HepG2 (cell line): ENCODE measurements around the gene CCDC106.

Experiments used
- EZH2 ChIP-seq: conservative IDR thresholded peaks from 2 replicates; pipeline ENCODE4 v1.6.1; 2012; ENCODE audit warnings: mild to moderate bottlenecking, low read depth, low read length, moderate library complexity
- GLI4 ChIP-seq: sonication (generic); formaldehyde crosslinking; IDR thresholded peaks from 2 replicates; pipeline ENCODE4 v1.5.1; 2020; ENCODE audit warnings: missing genetic modification reagents, mild to moderate bottlenecking, moderate library complexity, borderline replicate concordance
- HNF4G ChIP-seq, 2 experiments: sonication (generic) in 1 of 2; formaldehyde crosslinking in 1 of 2; IDR thresholded peaks; 2 replicates each; pipeline versions ENCODE4 v1.4.0 to v1.6.1; 2011 to 2020; ENCODE audit warnings: borderline replicate concordance in 2 of 2, low read depth in 2 of 2, mild to moderate bottlenecking in 2 of 2, low read length in 1 of 2, missing genetic modification reagents in 1 of 2, moderate library complexity in 1 of 2
- HNRNPUL1 ChIP-seq: fragments of 200-400 bp; formaldehyde crosslinking; IDR thresholded peaks from 2 replicates; pipeline ENCODE4 v1.6.1; 2017; ENCODE audit warnings: low read depth, mild to moderate bottlenecking, low read length, moderate library complexity
- IKZF1 ChIP-seq: fragments of 450-650 bp; IDR thresholded peaks from 2 replicates; pipeline ENCODE4 v1.7.1; 2016
- JUND ChIP-seq: sonication (generic); formaldehyde crosslinking; IDR thresholded peaks from 2 replicates; pipeline ENCODE4 v1.8.0; 2022; ENCODE audit warnings: mild to moderate bottlenecking, missing genetic modification reagents
- KAT8 ChIP-seq: IDR thresholded peaks from 2 replicates; pipeline ENCODE4 v1.6.1; 2016; ENCODE audit warnings: missing genetic modification reagents, missing compliant biosample characterization
- NPAS2 ChIP-seq: sonication (generic); formaldehyde crosslinking; IDR thresholded peaks from 2 replicates; pipeline ENCODE4 v1.8.0; 2022; ENCODE audit warnings: mild to moderate bottlenecking, missing genetic modification reagents, borderline replicate concordance
- POLR2A ChIP-seq, 2 experiments: IDR thresholded peaks; 2 replicates each; pipeline ENCODE4 v1.6.1; 2011; ENCODE audit warnings: low read depth in 2 of 2, low read length in 2 of 2, mild to moderate bottlenecking in 1 of 2, moderate library complexity in 1 of 2; ENCODE audit not compliant: insufficient read depth in 1 of 2
- ZNF629 ChIP-seq: sonication (generic); formaldehyde crosslinking; conservative IDR thresholded peaks from 2 replicates; pipeline ENCODE4 v1.5.0; 2020; ENCODE audit warnings: missing genetic modification reagents
- TF ChIP-seq, protein P1 (sequence below): sonication (generic); formaldehyde crosslinking; IDR thresholded peaks from 2 replicates; pipeline ENCODE4 v1.8.0; 2022; ENCODE audit warnings: missing genetic modification reagents, mild to moderate bottlenecking, borderline replicate concordance
- TF ChIP-seq, protein P2 (sequence below): sonication (generic); formaldehyde crosslinking; IDR thresholded peaks from 2 replicates; pipeline ENCODE4 v1.5.0; 2020; ENCODE audit warnings: mild to moderate bottlenecking, missing genetic modification reagents, moderate library complexity
- TF ChIP-seq, protein P3 (sequence below): sonication (generic); formaldehyde crosslinking; conservative IDR thresholded peaks from 2 replicates; pipeline ENCODE4 v1.4.0; 2020; ENCODE audit warnings: missing genetic modification reagents

DNA sequence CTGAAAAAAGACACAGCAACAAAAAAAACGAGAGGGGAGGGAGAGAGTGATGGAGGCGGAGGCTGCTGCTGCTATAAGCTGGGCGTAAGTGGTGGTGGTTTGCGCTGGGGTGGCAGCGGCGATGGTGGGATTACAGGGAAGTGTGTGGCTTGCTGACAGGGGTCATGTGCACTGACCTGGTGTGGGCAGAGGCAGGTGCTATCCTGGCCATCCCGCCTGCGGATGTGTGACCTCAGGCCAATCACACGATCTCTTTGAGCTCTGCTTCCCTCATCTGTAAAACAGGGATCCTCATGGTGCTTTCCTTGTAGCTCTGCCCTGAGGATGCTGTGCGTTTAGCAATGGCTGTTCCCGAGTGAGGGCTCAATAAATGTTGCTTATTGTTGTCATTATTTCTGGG lies 10.5 kb upstream of the CCDC106 start:
- TF ChIP-seq ZNF629 (CRISPR knock-in tag) (no peak), KAT8 (no peak), POLR2A (IDR thresholded peaks at IDR 0.05; ENCODE audit: insufficient read depth in 1 of 2, low read depth in 2 of 2, low read length in 2 of 2) (no peak), NPAS2 (CRISPR knock-in tag) (no peak), IKZF1 (no peak), JUND (CRISPR knock-in tag) (no peak), HNF4G (IDR thresholded peaks at IDR 0.05; ENCODE audit: borderline replicate concordance, low read depth, low read length) (no peak), HNF4G (CRISPR knock-in tag; IDR thresholded peaks at IDR 0.05; ENCODE audit: borderline replicate concordance, low read depth) (no peak), HNRNPUL1 (no peak), EZH2 (no peak), GLI4 (CRISPR knock-in tag) (no peak)
- TF ChIP-seq, protein P1, sequence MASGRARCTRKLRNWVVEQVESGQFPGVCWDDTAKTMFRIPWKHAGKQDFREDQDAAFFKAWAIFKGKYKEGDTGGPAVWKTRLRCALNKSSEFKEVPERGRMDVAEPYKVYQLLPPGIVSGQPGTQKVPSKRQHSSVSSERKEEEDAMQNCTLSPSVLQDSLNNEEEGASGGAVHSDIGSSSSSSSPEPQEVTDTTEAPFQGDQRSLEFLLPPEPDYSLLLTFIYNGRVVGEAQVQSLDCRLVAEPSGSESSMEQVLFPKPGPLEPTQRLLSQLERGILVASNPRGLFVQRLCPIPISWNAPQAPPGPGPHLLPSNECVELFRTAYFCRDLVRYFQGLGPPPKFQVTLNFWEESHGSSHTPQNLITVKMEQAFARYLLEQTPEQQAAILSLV (CRISPR knock-in tag), result no peak
- TF ChIP-seq, protein P2, sequence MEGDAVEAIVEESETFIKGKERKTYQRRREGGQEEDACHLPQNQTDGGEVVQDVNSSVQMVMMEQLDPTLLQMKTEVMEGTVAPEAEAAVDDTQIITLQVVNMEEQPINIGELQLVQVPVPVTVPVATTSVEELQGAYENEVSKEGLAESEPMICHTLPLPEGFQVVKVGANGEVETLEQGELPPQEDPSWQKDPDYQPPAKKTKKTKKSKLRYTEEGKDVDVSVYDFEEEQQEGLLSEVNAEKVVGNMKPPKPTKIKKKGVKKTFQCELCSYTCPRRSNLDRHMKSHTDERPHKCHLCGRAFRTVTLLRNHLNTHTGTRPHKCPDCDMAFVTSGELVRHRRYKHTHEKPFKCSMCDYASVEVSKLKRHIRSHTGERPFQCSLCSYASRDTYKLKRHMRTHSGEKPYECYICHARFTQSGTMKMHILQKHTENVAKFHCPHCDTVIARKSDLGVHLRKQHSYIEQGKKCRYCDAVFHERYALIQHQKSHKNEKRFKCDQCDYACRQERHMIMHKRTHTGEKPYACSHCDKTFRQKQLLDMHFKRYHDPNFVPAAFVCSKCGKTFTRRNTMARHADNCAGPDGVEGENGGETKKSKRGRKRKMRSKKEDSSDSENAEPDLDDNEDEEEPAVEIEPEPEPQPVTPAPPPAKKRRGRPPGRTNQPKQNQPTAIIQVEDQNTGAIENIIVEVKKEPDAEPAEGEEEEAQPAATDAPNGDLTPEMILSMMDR (CRISPR knock-in tag), result no peak
- TF ChIP-seq, protein P3, sequence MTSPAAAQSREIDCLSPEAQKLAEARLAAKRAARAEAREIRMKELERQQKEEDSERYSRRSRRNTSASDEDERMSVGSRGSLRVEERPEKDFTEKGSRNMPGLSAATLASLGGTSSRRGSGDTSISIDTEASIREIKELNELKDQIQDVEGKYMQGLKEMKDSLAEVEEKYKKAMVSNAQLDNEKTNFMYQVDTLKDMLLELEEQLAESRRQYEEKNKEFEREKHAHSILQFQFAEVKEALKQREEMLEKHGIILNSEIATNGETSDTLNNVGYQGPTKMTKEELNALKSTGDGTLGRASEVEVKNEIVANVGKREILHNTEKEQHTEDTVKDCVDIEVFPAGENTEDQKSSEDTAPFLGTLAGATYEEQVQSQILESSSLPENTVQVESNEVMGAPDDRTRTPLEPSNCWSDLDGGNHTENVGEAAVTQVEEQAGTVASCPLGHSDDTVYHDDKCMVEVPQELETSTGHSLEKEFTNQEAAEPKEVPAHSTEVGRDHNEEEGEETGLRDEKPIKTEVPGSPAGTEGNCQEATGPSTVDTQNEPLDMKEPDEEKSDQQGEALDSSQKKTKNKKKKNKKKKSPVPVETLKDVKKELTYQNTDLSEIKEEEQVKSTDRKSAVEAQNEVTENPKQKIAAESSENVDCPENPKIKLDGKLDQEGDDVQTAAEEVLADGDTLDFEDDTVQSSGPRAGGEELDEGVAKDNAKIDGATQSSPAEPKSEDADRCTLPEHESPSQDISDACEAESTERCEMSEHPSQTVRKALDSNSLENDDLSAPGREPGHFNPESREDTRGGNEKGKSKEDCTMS (CRISPR knock-in tag), result no peak
